ENCODE measurements around the gene NBPF26. TPM values are rescaled to one million over a fixed set of nuclear protein-coding genes. Genes with fewer than 3 reads are reported as not detected.
"Not testable (repeated sequence)": the region's sequence is repeated elsewhere in the genome, so short reads cannot be mapped to it uniquely, and the experiment has no call there.

Gene NBPF26
- total RNA-seq: 10 to 100 TPM; 37.9 to 38.9 TPM

DNA sequence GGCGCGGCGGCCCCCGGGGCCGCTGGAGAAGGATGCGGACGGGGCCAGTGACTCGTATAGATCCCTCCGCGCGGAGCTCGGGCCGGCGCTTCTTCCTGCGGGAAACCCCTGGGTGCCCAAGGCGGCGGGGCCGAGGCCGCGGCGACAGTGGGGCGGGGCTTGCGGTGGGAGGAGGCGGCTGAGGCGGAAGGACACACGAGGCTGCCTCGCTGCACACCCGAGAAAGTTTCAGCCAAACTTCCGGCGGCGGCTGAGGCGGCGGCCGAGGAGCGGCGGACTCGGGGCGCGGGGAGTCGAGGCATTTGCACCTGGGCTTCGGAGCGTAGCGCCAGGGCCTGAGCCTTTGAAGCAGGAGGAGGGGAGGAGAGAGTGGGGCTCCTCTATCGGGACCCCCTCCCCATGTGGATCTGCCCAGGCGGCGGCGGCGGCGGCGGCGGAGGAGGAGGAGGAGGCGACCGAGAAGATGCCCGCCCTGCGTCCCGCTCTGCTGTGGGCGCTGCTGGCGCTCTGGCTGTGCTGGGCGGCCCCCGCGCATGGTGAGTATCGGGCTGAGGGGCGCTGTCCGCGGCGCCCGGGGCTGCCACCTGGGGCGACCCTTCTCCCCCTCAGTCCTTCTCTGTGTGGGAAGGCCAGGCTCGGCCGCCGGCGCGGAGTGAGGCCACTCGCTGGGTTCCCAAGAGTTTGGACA is at the start of gene NBPF26:
Gene NBPF26 (plus strand): TSS at position 231 of the 688 bp plus-strand sequence.
- peak; percentile 80 for DNase-seq
- H3K27ac Mint-ChIP-seq: peak within 1 kb of the TSS; percentile 51
- H3K4me1 Mint-ChIP-seq, H3K36me3 Mint-ChIP-seq, H3K9me3 Mint-ChIP-seq, POLR2A ChIA-PET, H3K27me3 Mint-ChIP-seq: not testable (repeated sequence)
- peak within 1 kb of the TSS; percentile 67 for H3K4me3 Mint-ChIP-seq
- peak; percentile 92 for ATAC-seq (ENCODE audit: low read depth)

DNA sequence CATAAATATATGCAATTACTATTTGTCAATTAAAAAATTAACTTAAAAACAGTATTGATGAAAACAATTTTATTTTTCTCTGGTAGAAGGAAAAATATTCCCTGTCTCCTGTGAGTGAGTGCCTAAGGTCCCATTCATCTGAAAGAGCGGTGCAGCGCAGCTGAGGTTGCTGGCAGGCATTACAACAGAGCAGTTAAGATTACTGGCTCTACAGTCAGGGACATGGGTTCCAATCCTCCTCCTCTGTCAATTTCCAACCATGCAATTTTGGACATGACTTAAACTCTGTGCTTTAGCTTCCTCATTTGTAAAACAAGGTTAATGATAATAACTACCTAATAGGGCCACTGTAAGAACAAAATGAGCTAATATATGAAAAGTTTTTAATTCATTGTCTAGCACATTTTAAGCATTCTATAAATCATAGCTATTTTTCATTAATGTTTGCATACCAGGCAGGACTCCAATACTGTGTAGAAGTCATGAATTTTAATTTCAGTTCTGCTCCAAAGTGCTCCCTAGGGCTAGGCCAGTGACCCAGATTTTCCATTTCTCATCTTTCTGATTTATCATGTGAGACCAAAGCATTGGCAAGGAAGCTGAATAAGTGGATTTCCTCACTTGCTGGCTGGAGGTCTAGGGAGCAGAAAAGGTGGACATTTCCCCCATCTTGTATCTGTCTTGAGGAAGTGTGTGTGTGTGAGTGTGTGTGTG is 43.5 kb upstream of the NBPF26 start:
- not testable (repeated sequence) for ATAC-seq (ENCODE audit: low read depth); H3K4me3 Mint-ChIP-seq; H3K9me3 Mint-ChIP-seq

DNA sequence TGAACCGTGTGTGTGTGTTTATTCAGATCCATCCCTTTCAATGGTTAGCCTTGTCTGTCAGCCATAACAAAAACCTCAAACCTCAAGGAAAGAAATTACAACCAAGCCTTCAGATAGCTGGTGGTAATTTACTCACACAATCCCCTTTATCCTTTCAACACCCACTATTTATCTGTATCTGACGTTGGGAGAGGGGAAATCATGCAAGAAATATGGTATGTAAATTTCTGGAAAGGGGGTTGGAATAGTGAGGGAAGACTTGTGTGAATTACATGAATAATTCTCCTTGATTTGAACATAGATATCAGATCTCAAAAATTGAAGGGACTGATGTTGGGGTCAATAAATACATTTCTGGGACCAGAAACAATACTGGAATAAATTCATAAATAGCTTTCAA is 42.8 kb upstream of the NBPF26 start:
- H3K27ac Mint-ChIP-seq; POLR2A ChIA-PET; ATAC-seq (ENCODE audit: low read depth); H3K9me3 Mint-ChIP-seq; H3K4me3 Mint-ChIP-seq; DNase-seq; H3K36me3 Mint-ChIP-seq; H3K27me3 Mint-ChIP-seq; H3K4me1 Mint-ChIP-seq: not testable (repeated sequence)

More for the DNA sequence above, 43.5 kb upstream of the NBPF26 start:
- H3K36me3 Mint-ChIP-seq, DNase-seq, POLR2A ChIA-PET, H3K4me1 Mint-ChIP-seq, H3K27ac Mint-ChIP-seq, H3K27me3 Mint-ChIP-seq: not testable (repeated sequence)

DNA sequence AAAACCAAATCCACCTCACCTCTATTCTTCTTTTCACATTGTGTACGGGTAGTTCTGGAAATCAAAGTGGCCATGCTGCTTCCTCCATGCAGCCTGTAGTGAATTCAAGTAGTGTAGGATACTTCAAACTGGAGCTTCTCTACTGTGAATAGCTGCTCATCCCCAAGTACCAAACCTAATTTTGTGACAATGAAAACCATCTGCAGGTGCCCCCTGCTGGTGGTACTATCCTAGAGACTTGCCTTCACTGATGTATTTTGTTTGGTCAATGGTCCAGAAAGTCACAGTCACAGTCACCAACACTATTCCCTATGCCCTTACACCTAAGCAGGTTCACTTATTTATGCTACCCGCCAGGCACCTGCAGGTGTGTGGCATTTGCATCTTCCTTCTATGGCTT is 39.3 kb upstream of the NBPF26 start:
- H3K27ac Mint-ChIP-seq, H3K9me3 Mint-ChIP-seq, H3K4me3 Mint-ChIP-seq, H3K36me3 Mint-ChIP-seq, H3K4me1 Mint-ChIP-seq, POLR2A ChIA-PET, H3K27me3 Mint-ChIP-seq: not testable (repeated sequence)
- ATAC-seq (ENCODE audit: low read depth): peak; percentile 36
- peak; percentile 22 for DNase-seq

DNA sequence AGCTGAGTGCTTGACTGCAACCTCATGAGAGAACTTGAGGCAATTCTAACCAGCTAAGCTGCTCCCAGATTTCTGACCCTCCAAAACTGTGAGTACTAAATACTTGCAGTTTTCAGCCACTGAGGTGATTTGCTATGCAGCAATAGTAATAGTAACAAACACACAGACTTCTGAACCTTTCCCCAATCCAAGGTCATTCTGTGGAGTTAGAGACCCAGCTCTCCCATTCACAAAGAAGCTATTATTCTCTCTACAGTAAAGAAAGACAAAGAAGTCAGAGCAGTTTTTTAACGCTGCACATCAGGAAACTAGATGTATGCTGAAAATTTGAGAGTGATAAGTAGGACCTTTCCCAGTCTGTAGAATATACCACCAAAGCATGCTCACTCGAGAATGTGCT is 38.1 kb upstream of the NBPF26 start:
- H3K4me3 Mint-ChIP-seq: not testable (repeated sequence)

DNA sequence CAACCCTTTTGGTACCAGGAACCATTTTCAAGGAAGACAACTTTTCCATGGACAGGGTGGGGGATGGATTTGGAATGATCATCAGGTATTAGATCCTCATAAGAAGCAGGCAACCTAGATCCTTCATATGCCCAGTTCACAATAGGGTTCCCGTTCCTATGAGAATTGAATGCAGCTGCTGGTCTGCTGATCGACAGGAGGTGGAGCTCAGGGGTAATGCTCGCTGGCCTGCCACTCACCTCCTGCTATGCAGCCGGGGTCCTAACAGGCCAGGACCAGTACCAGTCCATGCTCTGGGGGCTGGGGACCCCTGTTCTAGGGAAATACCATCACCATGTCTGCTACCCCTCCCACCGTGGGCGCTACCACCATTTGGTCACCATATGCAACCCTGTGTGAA is 36.5 kb upstream of the NBPF26 start:
- H3K27ac Mint-ChIP-seq; H3K36me3 Mint-ChIP-seq; H3K4me1 Mint-ChIP-seq; DNase-seq; ATAC-seq (ENCODE audit: low read depth); H3K4me3 Mint-ChIP-seq; POLR2A ChIA-PET; H3K9me3 Mint-ChIP-seq; H3K27me3 Mint-ChIP-seq: not testable (repeated sequence)

More for the DNA sequence above, 38.1 kb upstream of the NBPF26 start:
- DNase-seq; POLR2A ChIA-PET; ATAC-seq (ENCODE audit: low read depth); H3K27me3 Mint-ChIP-seq; H3K27ac Mint-ChIP-seq; H3K4me1 Mint-ChIP-seq; H3K9me3 Mint-ChIP-seq; H3K36me3 Mint-ChIP-seq: not testable (repeated sequence)

DNA sequence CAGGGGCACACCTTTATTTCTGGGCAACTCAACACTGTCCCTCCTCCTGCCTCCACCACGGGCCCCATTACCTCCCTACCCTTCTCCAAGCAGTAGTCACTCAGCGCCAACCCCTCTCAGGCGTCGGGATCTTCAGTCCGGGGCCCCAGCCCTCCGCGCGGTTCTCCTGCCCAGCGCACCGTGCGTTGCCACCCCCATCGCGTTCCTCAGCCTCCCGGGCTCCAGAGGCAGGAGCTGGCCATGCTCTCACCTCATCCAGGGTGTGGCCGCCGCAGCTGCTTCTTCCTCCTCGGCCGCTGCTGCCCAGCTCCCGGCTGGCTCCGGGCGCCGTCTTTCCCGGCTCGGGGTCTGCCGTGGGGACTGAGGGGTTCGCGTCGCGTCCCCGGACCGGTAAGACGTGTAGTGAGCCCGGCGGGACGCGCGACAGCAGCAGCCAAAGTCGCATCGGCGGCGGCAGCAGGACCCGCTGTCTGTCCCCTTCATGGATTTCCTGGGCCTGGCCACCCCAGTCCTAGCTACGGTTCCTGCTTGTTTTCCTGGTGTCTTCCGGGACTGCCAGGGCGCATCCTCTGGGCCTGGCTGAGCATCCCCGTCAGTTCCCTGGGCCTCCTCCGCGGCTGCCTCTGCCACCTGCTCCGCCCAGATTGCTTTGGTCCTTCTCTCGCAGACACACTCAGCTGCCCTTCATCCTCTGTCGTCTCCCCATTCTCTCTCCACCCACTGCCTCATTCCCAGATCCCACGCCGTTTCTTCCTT is 22.8 kb upstream of the NBPF26 start:
- H3K27me3 Mint-ChIP-seq; ATAC-seq (ENCODE audit: low read depth); H3K9me3 Mint-ChIP-seq; H3K36me3 Mint-ChIP-seq; H3K4me3 Mint-ChIP-seq; POLR2A ChIA-PET; H3K4me1 Mint-ChIP-seq; H3K27ac Mint-ChIP-seq: not testable (repeated sequence)
- DNase-seq: peak; percentile 24

DNA sequence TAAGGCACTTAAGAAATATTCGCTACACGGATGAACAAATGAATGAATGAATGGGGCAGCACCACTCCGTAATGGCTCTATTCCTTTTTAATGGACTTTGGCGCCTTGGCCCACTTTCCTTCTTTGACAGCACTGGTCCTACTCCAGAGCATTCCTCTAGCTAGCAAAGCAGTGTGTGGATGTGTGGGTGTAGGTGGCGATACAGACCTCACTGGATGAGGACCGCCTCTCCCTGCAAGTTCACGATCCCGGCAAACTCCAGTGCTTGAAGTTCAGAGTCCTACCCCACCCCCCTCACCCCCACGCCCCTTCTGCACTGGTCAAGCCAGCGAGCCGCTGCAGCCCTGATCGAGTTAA is 409 bp upstream of the NBPF26 start:
- not testable (repeated sequence) for DNase-seq, H3K27ac Mint-ChIP-seq

DNA sequence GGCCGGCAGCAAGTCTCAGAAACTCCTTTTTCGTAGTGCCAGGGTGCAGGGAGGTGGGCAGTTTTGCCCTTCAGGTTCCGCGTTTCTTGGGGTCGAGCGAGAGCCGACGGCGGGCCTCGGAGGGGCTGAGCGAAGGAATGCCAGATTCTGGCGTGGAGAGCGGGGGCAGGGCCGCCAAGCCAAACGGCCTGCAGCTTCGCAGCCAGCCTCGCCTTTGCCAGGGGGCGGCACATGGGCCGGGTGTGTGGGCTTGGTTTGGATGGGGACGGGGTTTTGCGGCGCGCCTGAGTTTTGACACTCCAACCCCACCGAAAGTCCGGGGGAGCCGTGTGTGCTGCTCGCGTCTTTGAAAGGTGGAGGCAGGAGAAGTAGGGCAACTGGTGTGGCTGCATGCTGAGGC is 762 bp downstream of the NBPF26 start:
- H3K27me3 Mint-ChIP-seq; H3K36me3 Mint-ChIP-seq; POLR2A ChIA-PET; ATAC-seq (ENCODE audit: low read depth); H3K27ac Mint-ChIP-seq; H3K4me1 Mint-ChIP-seq; H3K9me3 Mint-ChIP-seq: not testable (repeated sequence)
- DNase-seq: peak; percentile 43
- H3K4me3 Mint-ChIP-seq: peak overlapping the region; percentile 67

More for the DNA sequence above, 409 bp upstream of the NBPF26 start:
- H3K36me3 Mint-ChIP-seq; ATAC-seq (ENCODE audit: low read depth); H3K9me3 Mint-ChIP-seq; H3K4me3 Mint-ChIP-seq; H3K27me3 Mint-ChIP-seq; POLR2A ChIA-PET; H3K4me1 Mint-ChIP-seq: not testable (repeated sequence)

DNA sequence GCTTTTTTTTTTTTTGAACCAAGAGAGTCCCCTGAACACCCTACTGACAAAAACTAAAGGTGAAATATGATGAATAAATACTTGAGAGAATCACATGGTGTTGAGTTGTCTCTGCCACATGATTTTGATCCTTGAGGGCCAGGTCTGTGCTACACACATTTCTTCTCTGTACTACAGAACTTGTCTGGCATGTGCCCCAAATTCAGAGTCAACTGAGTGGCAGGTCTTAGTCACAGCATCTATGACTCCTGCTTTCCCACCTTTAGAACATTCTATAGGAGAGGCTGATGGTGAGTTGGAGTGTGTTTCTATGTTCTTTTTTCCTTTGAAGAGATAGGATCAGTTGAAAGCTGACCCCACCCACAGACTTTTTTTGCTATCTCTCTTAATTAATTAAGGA is 5.1 kb downstream of the NBPF26 start:
- H3K4me3 Mint-ChIP-seq: not testable (repeated sequence)

DNA sequence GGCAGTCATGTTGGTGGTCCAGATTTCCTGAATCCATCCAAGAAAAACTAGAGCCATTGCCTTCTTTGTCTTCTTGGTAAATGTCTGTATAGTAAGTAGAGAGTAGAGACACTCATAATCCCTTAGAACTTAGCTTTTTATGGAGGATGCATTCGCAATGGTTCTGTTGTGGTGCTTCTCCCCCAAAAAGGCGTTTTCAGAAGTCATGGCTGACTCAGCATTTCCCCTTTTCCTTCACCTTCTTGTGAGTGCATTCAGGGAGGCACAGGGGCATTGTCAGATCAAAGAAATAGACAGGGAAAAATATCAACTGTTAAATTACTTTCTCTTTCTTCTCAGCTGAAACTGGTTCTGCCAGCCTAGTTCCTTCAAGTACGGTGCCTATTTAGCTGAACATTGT is 45.3 kb downstream of the NBPF26 start:
- POLR2A ChIA-PET; H3K27me3 Mint-ChIP-seq; H3K27ac Mint-ChIP-seq; H3K4me1 Mint-ChIP-seq; DNase-seq; ATAC-seq (ENCODE audit: low read depth); H3K9me3 Mint-ChIP-seq; H3K36me3 Mint-ChIP-seq; H3K4me3 Mint-ChIP-seq: not testable (repeated sequence)

More for the DNA sequence above, 5.1 kb downstream of the NBPF26 start:
- H3K36me3 Mint-ChIP-seq; POLR2A ChIA-PET; DNase-seq; H3K27me3 Mint-ChIP-seq; ATAC-seq (ENCODE audit: low read depth); H3K4me1 Mint-ChIP-seq; H3K27ac Mint-ChIP-seq; H3K9me3 Mint-ChIP-seq: not testable (repeated sequence)

DNA sequence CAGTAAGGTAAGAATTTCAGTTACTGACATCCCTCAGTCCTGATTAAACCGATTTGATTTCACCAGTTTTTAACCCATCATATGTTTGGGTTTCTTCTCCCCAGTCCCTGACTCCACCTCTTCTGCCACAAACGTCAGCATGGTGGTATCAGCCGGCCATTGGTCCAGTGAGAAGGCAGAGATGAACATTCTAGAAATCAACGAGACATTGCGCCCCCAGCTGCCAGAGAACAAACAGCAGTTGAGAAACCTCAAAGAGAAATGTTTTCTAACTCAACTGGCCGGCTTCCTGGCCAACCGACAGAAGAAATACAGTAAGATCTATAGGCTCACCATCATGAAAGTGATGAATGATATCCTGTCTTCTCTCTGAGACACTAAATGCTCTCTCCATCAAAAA is 81.7 kb downstream of the NBPF26 start:
- ATAC-seq (ENCODE audit: low read depth); H3K9me3 Mint-ChIP-seq; DNase-seq; H3K4me1 Mint-ChIP-seq; H3K36me3 Mint-ChIP-seq; POLR2A ChIA-PET; H3K27me3 Mint-ChIP-seq; H3K4me3 Mint-ChIP-seq: not testable (repeated sequence)
- H3K27ac Mint-ChIP-seq: peak overlapping the region; percentile 48

DNA sequence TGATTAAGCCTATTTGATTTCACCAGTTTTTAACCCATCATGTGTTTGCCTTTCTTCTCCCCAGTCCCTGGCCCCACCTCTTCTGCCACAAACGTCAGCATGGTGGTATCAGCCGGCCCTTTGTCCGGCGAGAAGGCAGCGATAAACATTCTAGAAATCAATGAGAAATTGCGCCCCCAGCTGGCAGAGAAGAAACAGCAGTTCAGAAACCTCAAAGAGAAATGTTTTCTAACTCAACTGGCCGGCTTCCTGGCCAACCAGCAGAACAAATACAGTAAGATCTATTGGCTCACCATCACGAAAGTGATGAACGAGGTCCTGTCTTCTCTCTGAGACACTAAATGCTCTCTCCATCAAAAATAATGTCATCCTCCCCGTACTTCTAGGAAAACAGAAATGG is 88.1 kb downstream of the NBPF26 start:
- H3K27me3 Mint-ChIP-seq; H3K36me3 Mint-ChIP-seq; ATAC-seq (ENCODE audit: low read depth); POLR2A ChIA-PET; H3K9me3 Mint-ChIP-seq; H3K4me1 Mint-ChIP-seq; H3K4me3 Mint-ChIP-seq: not testable (repeated sequence)
- H3K27ac Mint-ChIP-seq: peak overlapping the region; percentile 65
- DNase-seq: peak; percentile 49

DNA sequence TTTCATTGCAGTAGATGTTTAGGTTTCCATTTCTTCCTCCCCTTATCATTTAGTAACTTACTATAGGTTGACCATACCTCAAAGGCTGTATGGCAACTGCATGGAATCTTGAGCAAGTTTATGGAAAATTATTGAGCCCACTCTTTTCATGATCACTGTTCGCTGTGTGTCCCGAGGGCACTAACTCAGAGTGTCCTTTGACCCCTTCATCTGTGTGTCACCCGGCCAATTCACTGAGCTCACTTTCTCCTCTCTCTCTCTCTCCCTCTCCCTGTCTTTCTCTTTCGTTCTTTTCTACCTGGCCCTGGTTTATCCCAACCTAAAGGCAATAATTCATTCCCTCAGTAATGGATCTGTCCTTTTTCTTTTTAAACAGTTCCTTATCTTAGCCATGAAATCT is 101.3 kb downstream of the NBPF26 start:
- ATAC-seq (ENCODE audit: low read depth); H3K9me3 Mint-ChIP-seq; H3K27ac Mint-ChIP-seq; POLR2A ChIA-PET; DNase-seq; H3K4me3 Mint-ChIP-seq; H3K4me1 Mint-ChIP-seq; H3K27me3 Mint-ChIP-seq; H3K36me3 Mint-ChIP-seq: not testable (repeated sequence)

Data from activated naive CD8-positive, alpha-beta T cell treated with anti-CD3 and anti-CD28 coated beads, Interleukin-2, amount 10 ng/mL, durations not matched to agents 7 days and 5 days (primary cell).